Measurements from ENCODE around the gene HES5. TPM values are rescaled to one million over a fixed set of nuclear protein-coding genes. Genes with fewer than 3 reads are reported as not detected.

HES5 gene
- total RNA-seq, 1 experiment from 2014 or later, result not detected

GRCh38 chr1:2535981-2536380 lies 5.9 kb upstream of the HES5 start:
- Mint-ChIP-seq H3K4me1 (peaks cover 10 to 22% of the 10 kb centered on the region in 2 experiments), H3K27me3 (ENCODE audit: low read depth) (peaks cover 88% of the 10 kb centered on the region), H3K9me3 (peaks cover 0 to 3% of the 10 kb centered on the region in 2 experiments; a peak in 2 of 5 replicates), H3K4me3 (no peak overlapping the region), H3K27ac (peak overlapping the region in 1 of 3 experiments; percentile 12; a peak in 1 of 7 replicates), H3K36me3 (ENCODE audit: insufficient read depth in 1 of 3, low read depth in 3 of 3) (no peaks in the 10 kb centered on the region)
- Histone ChIP-seq H2BK12ac (ENCODE audit: insufficient read length, low read depth, low read length) (no peak overlapping the region), H2AK5ac (ENCODE audit: insufficient read length, low read length) (no peak overlapping the region), H3K9ac (ENCODE audit: extremely low read depth, insufficient read length, low read length) (no peak overlapping the region), H4K20me1 (ENCODE audit: control insufficient read depth, insufficient read depth, insufficient read length) (peaks cover 3% of the 10 kb centered on the region), H2AFZ (ENCODE audit: low read length) (no peak overlapping the region), H2BK5ac (ENCODE audit: insufficient read length, low read length) (no peak overlapping the region), H3K4ac (ENCODE audit: low read depth, low read length) (no peak overlapping the region), H2BK20ac (ENCODE audit: low read depth, low read length, poor library complexity, severe bottlenecking) (no peak overlapping the region), H3K79me1 (ENCODE audit: insufficient read depth, low read depth, low read length, poor library complexity, severe bottlenecking) (no peaks in the 10 kb centered on the region), H3K56ac (ENCODE audit: insufficient read length, low read depth, low read length) (no peak overlapping the region), H3T11ph (ENCODE audit: low read length) (no peak overlapping the region), H3K4me1 (ENCODE audit: insufficient read depth, low read length) (no peaks in the 10 kb centered on the region), H3K18ac (ENCODE audit: insufficient read length, low read depth, low read length) (no peak overlapping the region), H3K79me2 (ENCODE audit: insufficient read depth, low read length) (no peaks in the 10 kb centered on the region), H3K23me2 (ENCODE audit: insufficient read length, low read depth, low read length, poor library complexity, severe bottlenecking) (no peaks in the 10 kb centered on the region), H3K27me3 (ENCODE audit: insufficient read depth, low read length) (peaks cover 14% of the 10 kb centered on the region; the same call in 1 of the 2 replicates), H4K8ac (replicated peaks; ENCODE audit: insufficient read length, low read depth, low read length) (no peak overlapping the region), H3K4me2 (ENCODE audit: insufficient read depth, insufficient read length, low read length) (no peak overlapping the region), H4K5ac (ENCODE audit: insufficient read length, low read depth, low read length) (no peak overlapping the region), H3K9me3 (ENCODE audit: control insufficient read depth, low read depth, low read length) (no peaks in the 10 kb centered on the region), H3K14ac (ENCODE audit: insufficient read depth, low read length) (no peak overlapping the region), H4K91ac (ENCODE audit: insufficient read length, low read depth, low read length) (no peak overlapping the region), H2BK15ac (ENCODE audit: low read depth, low read length) (no peak overlapping the region), H3K27ac (ENCODE audit: insufficient read length, low read depth, low read length) (no peak overlapping the region), H2BK120ac (ENCODE audit: low read depth, low read length, poor library complexity, severe bottlenecking) (no peak overlapping the region), H3K23ac (ENCODE audit: insufficient read length, low read depth, low read length) (no peak overlapping the region)
- no peak for DNase-seq
- no CpG with 5 or more reads among the region's 9 CpGs for WGBS (ENCODE audit: extremely low coverage, insufficient read length, low lambda C conversion rate)
- TF ChIP-seq CTCF (conservative IDR thresholded peaks at IDR 0.05), result no peak
